Lung (tissue), 12 donors: ENCODE results near the gene BHLHA15. TPM values are rescaled to one million over a fixed set of nuclear protein-coding genes. Genes with fewer than 3 reads are reported as not detected.

Source experiments
- ATAC-seq: fragments of 200-7000 bp; cut with Tn5 transposase; one replicate; pipeline ENCODE4 v1.9.1; 2020; ENCODE audit warnings: moderate number of reproducible peaks; ENCODE audit not compliant: insufficient read depth, low FRiP score
- DNase-seq, 3 donors: peaks; one replicate each; pipeline ENCODE4 v3.0.0-alpha.2; 2013 to 2017
- H3K27ac ChIP-seq, 2 donors: one replicate each; pipeline ENCODE4 v1.5.1; 2013; ENCODE audit warnings: mild to moderate bottlenecking in 2 of 2, moderate library complexity in 2 of 2, control low read depth in 1 of 2, inconsistent platforms in 1 of 2, low read depth in 1 of 2, low read length in 1 of 2
- H3K27me3 ChIP-seq, 3 donors: one replicate each; pipeline ENCODE4 v1.5.1; 2013; ENCODE audit warnings: low read length in 2 of 3; ENCODE audit not compliant: control insufficient read depth in 3 of 3, insufficient read depth in 3 of 3
- H3K36me3 ChIP-seq, 4 donors: one replicate each; pipeline ENCODE4 v1.5.1; 2013; ENCODE audit warnings: low read length in 4 of 4, mild to moderate bottlenecking in 1 of 4, moderate library complexity in 1 of 4; ENCODE audit not compliant: control insufficient read depth in 4 of 4, insufficient read depth in 4 of 4
- H3K4me1 ChIP-seq, 5 donors: one replicate each; pipeline ENCODE4 v1.5.1; 2013; ENCODE audit warnings: low read length in 5 of 5, mild to moderate bottlenecking in 2 of 5, moderate library complexity in 1 of 5; ENCODE audit not compliant: control insufficient read depth in 5 of 5, insufficient read depth in 5 of 5
- H3K4me3 ChIP-seq: one replicate; pipeline ENCODE4 v1.5.1; 2013; ENCODE audit warnings: mild to moderate bottlenecking, control low read depth, moderate library complexity
- H3K9ac ChIP-seq, 2 donors: one replicate each; pipeline ENCODE4 v1.5.1; 2013; ENCODE audit warnings: low read length in 2 of 2, control low read depth in 1 of 2; ENCODE audit not compliant: insufficient read depth in 1 of 2
- H3K9me3 ChIP-seq, 4 donors: one replicate each; pipeline ENCODE4 v1.5.1; 2013; ENCODE audit warnings: low read length in 3 of 4, mild to moderate bottlenecking in 1 of 4, moderate library complexity in 1 of 4; ENCODE audit not compliant: control insufficient read depth in 4 of 4, insufficient read depth in 3 of 4
- WGBS, 2 donors: extraction: QIAGEN DNeasy Blood & Tissue Kit; methylation state at CpG; one replicate each; pipeline ENCODE4 v1.1.7; 2013; 5-methylcytosine and 5-hydroxymethylcytosine counted together
- polyA plus RNA-seq, 2 donors: library from polyadenylated mRNA; stranded (reverse); fragments of 200-250 nt; gene quantifications; one replicate each; pipeline ENCODE4 v1.2.1, GENCODE V29; 2013
- total RNA-seq, 2 donors: library from RNA; depleted of rRNA in 1 of 2; stranded (reverse); fragments of >200 nt in 1 of 2; gene quantifications; one replicate each; pipeline ENCODE4 v1.2.1, GENCODE V29; 2014 to 2021
- TF ChIP-seq, protein P1 (sequence below): IDR thresholded peaks from 2 replicates; pipeline ENCODE4 v1.5.1; 2012; ENCODE audit warnings: mild to moderate bottlenecking; ENCODE audit errors: control extremely low read depth, extremely low read depth
- donor health status: control.
- donor health status: control.
- donor health status: Bipolar disorder and iron deficiency.
- donor health status: healthy.
- donor health status: DM: yes; HTN: yes; CAD: no.

BHLHA15 gene
- total and polyA plus RNA-seq, 4 donors: 0.93 to 4.0 (median 2.6) TPM

- no peak for DNase-seq
- WGBS, 2 donors: 11 to 14% methylated on average over 9 of the region's 9 CpGs
Observed at GRCh38 chr7:98251231-98251600, 40.0 kb downstream of the BHLHA15 start.

GRCh38 chr7:98251601-98252424 lies 40.6 kb downstream of the BHLHA15 start, which contains the start of gene TECPR1:
Gene TECPR1, minus strand, starts transcription at chr7:98252232. Its CDS starts 6,086 bp downstream, at chr7:98246146.
- Histone ChIP-seq H3K36me3 (peaks cover 0 to 4% (median 0%) of the 10 kb centered on the region in 4 donors), H3K9ac (peak within 1 kb of the TSS; percentile 39 to 68), H3K27ac (peak within 1 kb of the TSS; percentile 65 to 94), H3K4me3 (peak within 1 kb of the TSS; percentile 96), H3K27me3 (no peaks in the 10 kb centered on the region), H3K4me1 (peaks cover 0 to 20% (median 5%) of the 10 kb centered on the region in 5 donors), H3K9me3 (no peaks in the 10 kb centered on the region)
- 1% methylated on average over 54 to 69 of the region's 69 CpGs for WGBS, 2 donors
- peak; percentile 92 to 96 (median 94) for DNase-seq
- TF ChIP-seq, protein P1, sequence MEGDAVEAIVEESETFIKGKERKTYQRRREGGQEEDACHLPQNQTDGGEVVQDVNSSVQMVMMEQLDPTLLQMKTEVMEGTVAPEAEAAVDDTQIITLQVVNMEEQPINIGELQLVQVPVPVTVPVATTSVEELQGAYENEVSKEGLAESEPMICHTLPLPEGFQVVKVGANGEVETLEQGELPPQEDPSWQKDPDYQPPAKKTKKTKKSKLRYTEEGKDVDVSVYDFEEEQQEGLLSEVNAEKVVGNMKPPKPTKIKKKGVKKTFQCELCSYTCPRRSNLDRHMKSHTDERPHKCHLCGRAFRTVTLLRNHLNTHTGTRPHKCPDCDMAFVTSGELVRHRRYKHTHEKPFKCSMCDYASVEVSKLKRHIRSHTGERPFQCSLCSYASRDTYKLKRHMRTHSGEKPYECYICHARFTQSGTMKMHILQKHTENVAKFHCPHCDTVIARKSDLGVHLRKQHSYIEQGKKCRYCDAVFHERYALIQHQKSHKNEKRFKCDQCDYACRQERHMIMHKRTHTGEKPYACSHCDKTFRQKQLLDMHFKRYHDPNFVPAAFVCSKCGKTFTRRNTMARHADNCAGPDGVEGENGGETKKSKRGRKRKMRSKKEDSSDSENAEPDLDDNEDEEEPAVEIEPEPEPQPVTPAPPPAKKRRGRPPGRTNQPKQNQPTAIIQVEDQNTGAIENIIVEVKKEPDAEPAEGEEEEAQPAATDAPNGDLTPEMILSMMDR: no peak
- peak; percentile 99 for ATAC-seq

More at GRCh38 chr7:98251231-98251600, 40.0 kb downstream of the BHLHA15 start:
- Histone ChIP-seq H3K4me1 (peaks cover 0 to 20% (median 5%) of the 10 kb centered on the region in 5 donors), H3K9ac (peak overlapping the region; percentile 39 to 68), H3K27ac (peak overlapping the region; percentile 64 to 94), H3K27me3 (no peaks in the 10 kb centered on the region), H3K9me3 (no peaks in the 10 kb centered on the region), H3K4me3 (peak overlapping the region; percentile 96), H3K36me3 (peaks cover 0 to 2% (median 0%) of the 10 kb centered on the region in 4 donors)
- ATAC-seq: peak; percentile 4
- TF ChIP-seq, protein P1: no peak

DNA sequence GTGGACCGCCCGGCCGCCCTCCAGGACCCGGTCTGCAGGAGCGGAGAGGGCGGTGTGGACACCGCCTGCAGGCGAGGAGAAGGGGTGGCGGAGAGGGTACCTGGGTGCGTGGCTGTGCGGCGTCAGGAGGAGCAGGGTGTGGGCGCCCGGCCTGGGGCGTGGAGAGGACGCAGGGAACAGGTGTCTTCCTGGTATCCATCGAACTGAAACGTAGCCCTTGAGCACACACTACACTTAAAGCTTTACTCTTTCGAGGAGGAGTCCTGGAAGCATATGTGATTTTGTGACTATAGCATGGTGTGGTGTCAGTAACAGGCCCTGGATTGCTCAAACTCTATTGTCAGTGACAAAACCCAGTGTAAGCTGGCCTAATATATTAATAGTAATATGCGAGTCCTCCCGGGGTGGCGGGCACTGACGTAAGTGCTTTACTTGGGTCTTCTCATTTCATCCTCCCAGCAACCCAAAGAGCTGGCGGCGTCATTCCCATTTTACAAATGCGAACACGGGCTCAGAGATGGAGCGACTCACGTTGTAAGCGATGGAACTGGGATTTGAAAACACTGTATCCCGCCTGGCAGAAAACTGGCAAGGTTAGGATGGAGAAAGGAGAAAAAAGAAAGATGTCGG lies 41.3 kb downstream of the BHLHA15 start:
- DNase-seq: peak in 1 of 3 donors; percentile 21
- Histone ChIP-seq H3K4me1 (peaks cover 0 to 18% (median 5%) of the 10 kb centered on the region in 5 donors), H3K27me3 (no peaks in the 10 kb centered on the region), H3K9ac (peak overlapping the region; percentile 33 to 59), H3K27ac (peak overlapping the region; percentile 65 to 93), H3K9me3 (no peaks in the 10 kb centered on the region), H3K36me3 (peaks cover 0 to 7% (median 0%) of the 10 kb centered on the region in 4 donors), H3K4me3 (peak overlapping the region; percentile 82)
- ATAC-seq: peak; percentile 25
- 21 to 22% methylated on average over 31 to 32 of the region's 32 CpGs for WGBS, 2 donors
- TF ChIP-seq, protein P1: no peak
